Measurements from ENCODE around the gene TLR1.

- TF ChIP-seq EZH2phosphoT487 (IDR thresholded peaks at IDR 0.05; ENCODE audit: low read depth) (no peak), CTCF (IDR thresholded peaks at IDR 0.05; ENCODE audit: low read depth, low read length) (no peak)
These were observed 9.8 kb upstream of the TLR1 start for GRCh38 chr4:38814386-38814785.
